SIG-M5 (cell line): Measurements from ENCODE around the gene APP.
"Not testable (repeated sequence)": the region's sequence is repeated elsewhere in the genome, so short reads cannot be mapped to it uniquely, and the experiment has no call there.

Experiments used
- DNase-seq: peaks from one replicate; lab custom pipeline; 2025; lab: John Stamatoyannopoulos, UW

Gene APP

GRCh38 chr21:26097475-26097874, 73.1 kb downstream of the APP start:
- DNase-seq: no peak

GRCh38 chr21:26096494-26097371, 73.8 kb downstream of the APP start:
- no peak for DNase-seq

- no peak for DNase-seq
These were observed 75.4 kb downstream of the APP start for GRCh38 chr21:26095131-26095530.

GRCh38 chr21:26093122-26093521, 77.4 kb downstream of the APP start:
- no peak for DNase-seq

- DNase-seq: no peak
These were observed 79.0 kb downstream of the APP start for GRCh38 chr21:26091480-26092018.

- no peak for DNase-seq
These were observed 80.8 kb downstream of the APP start for GRCh38 chr21:26089730-26090129.

GRCh38 chr21:26087223-26087918, 83.2 kb downstream of the APP start:
- DNase-seq: no peak

- DNase-seq: no peak
These were observed 84.7 kb downstream of the APP start for GRCh38 chr21:26085882-26086281.

GRCh38 chr21:26085127-26085526, 85.4 kb downstream of the APP start:
- DNase-seq: no peak

GRCh38 chr21:26082549-26082948, 88.0 kb downstream of the APP start:
- no peak for DNase-seq

- not testable (repeated sequence) for DNase-seq
These were observed 89.3 kb downstream of the APP start for GRCh38 chr21:26081175-26081760.

GRCh38 chr21:26080211-26080610, 90.4 kb downstream of the APP start:
- no peak for DNase-seq

GRCh38 chr21:26079366-26079765, 91.2 kb downstream of the APP start:
- no peak for DNase-seq

- no peak for DNase-seq
These were observed 93.0 kb downstream of the APP start for GRCh38 chr21:26077521-26077920.

GRCh38 chr21:26072666-26073615, 97.6 kb downstream of the APP start:
- no peak for DNase-seq

- no peak for DNase-seq
These were observed 99.6 kb downstream of the APP start for GRCh38 chr21:26070822-26071425.

GRCh38 chr21:26070121-26070520, 100.4 kb downstream of the APP start:
- DNase-seq: no peak

- DNase-seq: no peak
These were observed 101.8 kb downstream of the APP start for GRCh38 chr21:26068776-26069175.

- DNase-seq: no peak
These were observed 102.6 kb downstream of the APP start for GRCh38 chr21:26067836-26068594.

GRCh38 chr21:26064506-26064905, 106.1 kb downstream of the APP start:
- no peak for DNase-seq
